ENCODE results near the gene SYNJ2. TPM values are rescaled to one million over a fixed set of nuclear protein-coding genes. Genes with fewer than 3 reads are reported as not detected.
"Not testable (repeated sequence)": the region's sequence is repeated elsewhere in the genome, so short reads cannot be mapped to it uniquely, and the experiment has no call there.

Gene SYNJ2, protein sequence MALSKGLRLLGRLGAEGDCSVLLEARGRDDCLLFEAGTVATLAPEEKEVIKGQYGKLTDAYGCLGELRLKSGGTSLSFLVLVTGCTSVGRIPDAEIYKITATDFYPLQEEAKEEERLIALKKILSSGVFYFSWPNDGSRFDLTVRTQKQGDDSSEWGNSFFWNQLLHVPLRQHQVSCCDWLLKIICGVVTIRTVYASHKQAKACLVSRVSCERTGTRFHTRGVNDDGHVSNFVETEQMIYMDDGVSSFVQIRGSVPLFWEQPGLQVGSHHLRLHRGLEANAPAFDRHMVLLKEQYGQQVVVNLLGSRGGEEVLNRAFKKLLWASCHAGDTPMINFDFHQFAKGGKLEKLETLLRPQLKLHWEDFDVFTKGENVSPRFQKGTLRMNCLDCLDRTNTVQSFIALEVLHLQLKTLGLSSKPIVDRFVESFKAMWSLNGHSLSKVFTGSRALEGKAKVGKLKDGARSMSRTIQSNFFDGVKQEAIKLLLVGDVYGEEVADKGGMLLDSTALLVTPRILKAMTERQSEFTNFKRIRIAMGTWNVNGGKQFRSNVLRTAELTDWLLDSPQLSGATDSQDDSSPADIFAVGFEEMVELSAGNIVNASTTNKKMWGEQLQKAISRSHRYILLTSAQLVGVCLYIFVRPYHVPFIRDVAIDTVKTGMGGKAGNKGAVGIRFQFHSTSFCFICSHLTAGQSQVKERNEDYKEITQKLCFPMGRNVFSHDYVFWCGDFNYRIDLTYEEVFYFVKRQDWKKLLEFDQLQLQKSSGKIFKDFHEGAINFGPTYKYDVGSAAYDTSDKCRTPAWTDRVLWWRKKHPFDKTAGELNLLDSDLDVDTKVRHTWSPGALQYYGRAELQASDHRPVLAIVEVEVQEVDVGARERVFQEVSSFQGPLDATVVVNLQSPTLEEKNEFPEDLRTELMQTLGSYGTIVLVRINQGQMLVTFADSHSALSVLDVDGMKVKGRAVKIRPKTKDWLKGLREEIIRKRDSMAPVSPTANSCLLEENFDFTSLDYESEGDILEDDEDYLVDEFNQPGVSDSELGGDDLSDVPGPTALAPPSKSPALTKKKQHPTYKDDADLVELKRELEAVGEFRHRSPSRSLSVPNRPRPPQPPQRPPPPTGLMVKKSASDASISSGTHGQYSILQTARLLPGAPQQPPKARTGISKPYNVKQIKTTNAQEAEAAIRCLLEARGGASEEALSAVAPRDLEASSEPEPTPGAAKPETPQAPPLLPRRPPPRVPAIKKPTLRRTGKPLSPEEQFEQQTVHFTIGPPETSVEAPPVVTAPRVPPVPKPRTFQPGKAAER (N-terminal part only)
- total RNA-seq: 21.5 and 23.6 TPM in 2 replicates

DNA sequence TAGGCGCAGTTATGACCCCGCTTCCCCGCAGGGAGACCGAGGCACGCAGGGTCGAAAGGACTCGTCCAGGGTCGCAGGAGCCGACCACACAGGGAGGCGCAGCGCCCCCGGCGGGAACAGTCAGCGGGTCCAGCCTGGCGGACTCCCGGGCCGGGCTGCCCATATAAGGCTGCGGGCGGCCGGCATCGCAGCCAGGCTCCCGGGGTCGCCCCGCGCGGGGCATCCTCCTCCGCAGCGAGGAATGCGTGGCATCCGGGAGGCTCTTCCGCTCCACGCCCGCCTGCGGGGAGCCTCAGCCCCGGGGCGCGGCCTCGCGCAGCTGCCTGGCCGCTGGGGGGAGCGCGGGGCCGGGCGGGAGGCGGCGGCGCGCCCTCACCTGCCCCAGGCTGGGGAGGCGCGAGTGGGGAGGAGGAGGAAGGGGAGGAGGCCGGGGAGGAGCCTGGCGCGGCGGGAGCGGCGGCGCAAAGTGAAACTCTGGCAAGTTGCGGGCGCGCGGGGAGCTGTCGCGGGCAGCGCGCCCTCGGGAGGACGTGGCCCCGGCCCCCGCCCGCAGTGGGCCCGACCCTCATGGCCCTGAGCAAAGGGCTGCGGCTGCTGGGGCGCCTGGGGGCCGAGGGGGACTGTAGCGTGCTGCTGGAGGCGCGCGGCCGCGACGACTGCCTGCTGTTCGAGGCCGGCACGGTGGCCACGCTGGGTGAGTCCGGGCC, at the start of gene SYNJ2:
SYNJ2 (plus strand) TSS at position 469 of the 707 bp plus-strand sequence; CDS start at position 568, 99 bp downstream.
- peak within 1 kb of the TSS; percentile 80 for H3K27ac Mint-ChIP-seq
- H3K27me3 Mint-ChIP-seq (ENCODE audit: low read depth): peaks cover 10% of the 10 kb centered on the region
- H3K4me1 Mint-ChIP-seq (ENCODE audit: low read depth): peaks cover 44% of the 10 kb centered on the region
- intact Hi-C loops (cut with micrococcal nuclease): loop anchor here (1.0 to 5.0 kb wide), 6 partner anchors 19 to 666 kb away; no protein-coding TSS in a partner anchor
- no peaks in the 10 kb centered on the region for H3K9me3 Mint-ChIP-seq
- peak; percentile 83 for DNase-seq (ENCODE audit: low spot score)
- H3K4me3 Mint-ChIP-seq (ENCODE audit: low read depth): peak within 1 kb of the TSS; percentile 88
- no peaks in the 10 kb centered on the region for H3K36me3 Mint-ChIP-seq (ENCODE audit: low read depth)

DNA sequence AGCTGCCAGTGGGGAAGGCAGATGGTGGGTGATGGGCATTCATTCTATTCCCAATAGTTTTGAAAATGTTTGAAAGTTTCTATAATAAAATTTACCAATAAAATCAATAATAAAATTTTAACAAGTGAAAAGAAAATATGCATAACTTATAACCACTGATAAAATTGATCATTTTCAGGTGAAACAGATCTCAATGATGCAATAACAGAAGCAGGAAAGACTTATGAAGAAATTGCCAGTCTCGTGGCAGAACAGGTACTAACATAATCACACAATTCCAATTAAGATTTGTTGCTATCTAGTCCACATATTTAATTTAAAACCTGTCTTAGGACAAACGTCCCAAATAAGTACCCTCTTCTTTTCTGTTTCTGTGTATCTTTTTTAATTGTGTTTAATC, 45.9 kb upstream of the SYNJ2 start:
- Mint-ChIP-seq H3K4me1 (ENCODE audit: low read depth) (peaks cover 15% of the 10 kb centered on the region), H3K27me3 (ENCODE audit: low read depth) (no peaks in the 10 kb centered on the region), H3K4me3 (ENCODE audit: low read depth) (no peak overlapping the region), H3K36me3 (ENCODE audit: low read depth) (peaks cover 78% of the 10 kb centered on the region), H3K9me3 (no peaks in the 10 kb centered on the region), H3K27ac (no peak overlapping the region)
- intact Hi-C loops (cut with micrococcal nuclease): no loop called here
- no peak for DNase-seq (ENCODE audit: low spot score)

DNA sequence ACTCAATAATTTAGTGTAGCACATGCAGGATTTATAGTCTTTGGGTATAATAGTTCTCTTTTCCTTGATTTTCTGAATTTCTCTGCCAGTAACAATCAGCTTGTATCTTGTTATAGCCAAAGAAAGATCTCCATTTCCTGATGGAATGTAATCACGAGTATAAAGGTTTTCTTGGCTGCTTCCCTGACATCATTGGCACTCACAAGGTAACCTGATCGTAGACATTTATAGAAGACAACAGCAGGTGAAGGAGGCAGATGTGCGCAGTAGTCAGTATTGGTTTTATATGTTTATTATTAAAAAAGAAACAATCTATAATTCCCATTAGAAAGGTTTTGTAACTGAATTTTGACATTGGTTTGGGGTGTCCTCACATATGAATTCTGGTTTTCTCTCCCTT, 44.3 kb upstream of the SYNJ2 start:
- peaks cover 79% of the 10 kb centered on the region for H3K36me3 Mint-ChIP-seq (ENCODE audit: low read depth)

DNA sequence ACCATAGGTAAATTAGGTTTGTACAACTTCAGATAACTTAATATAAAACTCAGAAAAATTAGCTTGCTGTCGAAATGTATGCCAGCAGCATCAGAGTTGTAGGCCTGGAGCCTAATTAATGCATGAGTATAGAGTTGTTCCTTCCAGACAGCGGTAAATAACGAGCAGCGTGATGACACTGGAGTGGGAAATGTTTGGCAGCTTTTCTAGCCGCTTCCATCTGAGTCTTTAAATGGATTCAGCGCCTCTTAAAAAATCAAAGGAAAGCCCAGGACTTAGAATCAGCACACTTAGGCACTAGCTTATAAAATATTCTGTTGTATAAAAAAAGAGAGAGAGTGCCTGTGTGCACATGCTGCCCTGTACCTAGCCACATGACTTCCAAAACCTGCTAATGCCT, 43.7 kb upstream of the SYNJ2 start:
- Mint-ChIP-seq H3K27ac (no peak overlapping the region), H3K4me3 (ENCODE audit: low read depth) (no peak overlapping the region), H3K36me3 (ENCODE audit: low read depth) (peaks cover 79% of the 10 kb centered on the region), H3K4me1 (ENCODE audit: low read depth) (peaks cover 17% of the 10 kb centered on the region), H3K27me3 (ENCODE audit: low read depth) (no peaks in the 10 kb centered on the region), H3K9me3 (no peaks in the 10 kb centered on the region)
- intact Hi-C loops (cut with micrococcal nuclease): no loop called here
- no peak for DNase-seq (ENCODE audit: low spot score)

More for the DNA sequence above, 44.3 kb upstream of the SYNJ2 start:
- Mint-ChIP-seq H3K27me3 (ENCODE audit: low read depth) (no peaks in the 10 kb centered on the region), H3K9me3 (no peaks in the 10 kb centered on the region), H3K4me1 (ENCODE audit: low read depth) (peaks cover 17% of the 10 kb centered on the region), H3K4me3 (ENCODE audit: low read depth) (no peak overlapping the region), H3K27ac (no peak overlapping the region)
- no peak for DNase-seq (ENCODE audit: low spot score)
- intact Hi-C loops (cut with micrococcal nuclease): no loop called here

DNA sequence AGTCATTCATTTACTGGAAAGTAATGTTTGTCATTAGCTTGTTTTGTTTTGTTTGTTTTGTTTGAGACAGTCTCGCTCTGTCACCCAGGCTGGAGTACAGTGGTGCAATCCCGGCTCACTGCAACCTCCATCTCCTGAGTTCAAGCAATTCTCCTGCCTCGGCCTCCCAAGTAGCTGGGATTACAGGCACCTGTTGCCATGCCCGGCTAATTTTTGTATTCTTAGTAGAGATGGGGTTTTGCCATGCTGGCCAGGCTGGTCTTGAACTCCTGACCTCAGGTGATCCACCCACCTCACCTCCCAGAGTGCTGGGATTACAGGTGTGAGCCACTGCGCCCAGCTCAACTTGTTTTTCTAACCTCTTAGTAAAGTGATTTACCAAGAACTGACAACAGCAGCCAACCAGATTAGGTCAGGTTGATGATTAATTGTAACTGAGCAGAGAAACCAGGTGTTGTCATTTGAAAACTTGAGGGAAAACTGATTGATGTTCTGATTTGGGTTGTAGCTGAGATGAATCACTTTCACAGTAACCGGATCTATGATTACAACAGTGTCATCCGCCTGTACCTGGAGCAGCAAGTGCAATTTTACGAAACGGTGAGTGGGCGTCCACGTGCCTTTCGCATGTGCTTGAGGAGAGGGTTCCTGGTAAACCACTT, 41.2 kb upstream of the SYNJ2 start:
- peaks cover 34% of the 10 kb centered on the region for H3K4me1 Mint-ChIP-seq (ENCODE audit: low read depth)
- not testable (repeated sequence) for DNase-seq (ENCODE audit: low spot score); H3K4me3 Mint-ChIP-seq (ENCODE audit: low read depth); H3K27me3 Mint-ChIP-seq (ENCODE audit: low read depth); H3K9me3 Mint-ChIP-seq; H3K27ac Mint-ChIP-seq
- intact Hi-C loops (cut with micrococcal nuclease): loop anchor here (5.0 to 10.0 kb wide), 2 partner anchors 53 to 556 kb away; partner anchors contain the start of gene ZDHHC14
- peaks cover 84% of the 10 kb centered on the region for H3K36me3 Mint-ChIP-seq (ENCODE audit: low read depth)

DNA sequence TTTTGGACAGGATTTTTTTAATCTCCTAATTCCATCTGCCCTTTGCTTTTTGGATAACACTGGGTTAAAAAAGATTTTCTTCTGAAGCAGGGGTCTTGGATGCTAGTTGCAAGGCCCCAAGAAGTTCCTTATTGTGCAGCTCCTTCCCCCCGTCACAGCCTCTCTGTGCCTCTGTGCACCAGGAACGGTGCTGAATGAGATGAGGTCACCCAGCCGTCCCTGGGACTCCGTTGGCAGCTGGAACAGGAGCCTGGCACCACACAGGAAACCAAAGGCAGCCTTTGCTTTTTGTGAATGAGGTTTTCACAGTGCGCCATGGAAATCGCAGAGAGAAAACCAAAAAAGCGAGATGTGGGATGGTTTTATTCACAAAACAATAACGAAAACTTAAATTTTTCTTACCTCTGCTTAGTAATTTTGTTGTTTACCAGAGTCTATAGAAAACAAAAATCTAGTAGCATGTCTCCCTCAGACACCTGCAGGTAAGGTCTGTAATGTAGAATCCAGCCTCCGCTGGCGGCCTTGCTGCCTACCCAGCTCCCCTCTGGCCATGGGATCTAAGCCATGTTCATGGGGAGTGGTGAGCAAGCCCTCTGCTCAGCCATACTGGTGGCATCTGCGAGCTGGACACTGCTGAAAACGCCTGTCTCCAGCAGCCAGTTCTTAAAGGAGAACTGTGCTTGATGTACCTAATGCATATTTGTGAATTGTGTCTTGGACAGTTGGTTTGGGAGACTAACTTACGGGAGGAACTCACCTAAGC, 40.4 kb upstream of the SYNJ2 start:
- Mint-ChIP-seq H3K4me3 (ENCODE audit: low read depth) (no peak overlapping the region), H3K27ac (no peak overlapping the region), H3K9me3 (no peaks in the 10 kb centered on the region), H3K27me3 (ENCODE audit: low read depth) (no peaks in the 10 kb centered on the region), H3K4me1 (ENCODE audit: low read depth) (peaks cover 38% of the 10 kb centered on the region), H3K36me3 (ENCODE audit: low read depth) (peaks cover 86% of the 10 kb centered on the region)
- DNase-seq (ENCODE audit: low spot score): no peak
- intact Hi-C loops (cut with micrococcal nuclease): loop anchor here (5.0 to 10.0 kb wide), 2 partner anchors 54 to 556 kb away; partner anchors contain the start of gene ZDHHC14

DNA sequence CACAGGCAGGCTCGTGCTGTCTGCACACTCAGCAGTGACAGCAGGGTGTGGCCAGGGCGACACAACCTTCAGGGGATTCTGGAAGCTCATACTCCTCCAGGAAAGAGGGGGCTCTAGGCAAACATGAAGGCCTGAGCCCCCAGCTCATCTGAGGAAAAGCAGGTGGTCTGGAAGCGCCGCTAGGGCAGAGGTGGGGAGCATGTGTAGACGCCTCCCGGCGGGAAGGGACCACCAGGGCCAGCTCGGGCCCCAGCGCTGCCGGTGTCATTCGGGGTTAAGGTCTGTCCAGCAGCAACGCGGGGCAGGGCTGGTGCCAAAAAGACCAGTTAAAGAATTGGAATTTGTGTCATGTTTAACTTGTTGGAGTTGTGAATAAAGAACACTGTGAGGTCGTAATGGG, 39.3 kb upstream of the SYNJ2 start:
- Mint-ChIP-seq H3K4me1 (ENCODE audit: low read depth) (peaks cover 46% of the 10 kb centered on the region), H3K27ac (no peak overlapping the region), H3K27me3 (ENCODE audit: low read depth) (no peaks in the 10 kb centered on the region), H3K9me3 (no peaks in the 10 kb centered on the region), H3K36me3 (ENCODE audit: low read depth) (peaks cover 89% of the 10 kb centered on the region), H3K4me3 (ENCODE audit: low read depth) (no peak overlapping the region)
- intact Hi-C loops (cut with micrococcal nuclease): loop anchor here (5.0 to 10.0 kb wide), 2 partner anchors 55 to 558 kb away; partner anchors contain the start of gene ZDHHC14
- DNase-seq (ENCODE audit: low spot score): no peak

DNA sequence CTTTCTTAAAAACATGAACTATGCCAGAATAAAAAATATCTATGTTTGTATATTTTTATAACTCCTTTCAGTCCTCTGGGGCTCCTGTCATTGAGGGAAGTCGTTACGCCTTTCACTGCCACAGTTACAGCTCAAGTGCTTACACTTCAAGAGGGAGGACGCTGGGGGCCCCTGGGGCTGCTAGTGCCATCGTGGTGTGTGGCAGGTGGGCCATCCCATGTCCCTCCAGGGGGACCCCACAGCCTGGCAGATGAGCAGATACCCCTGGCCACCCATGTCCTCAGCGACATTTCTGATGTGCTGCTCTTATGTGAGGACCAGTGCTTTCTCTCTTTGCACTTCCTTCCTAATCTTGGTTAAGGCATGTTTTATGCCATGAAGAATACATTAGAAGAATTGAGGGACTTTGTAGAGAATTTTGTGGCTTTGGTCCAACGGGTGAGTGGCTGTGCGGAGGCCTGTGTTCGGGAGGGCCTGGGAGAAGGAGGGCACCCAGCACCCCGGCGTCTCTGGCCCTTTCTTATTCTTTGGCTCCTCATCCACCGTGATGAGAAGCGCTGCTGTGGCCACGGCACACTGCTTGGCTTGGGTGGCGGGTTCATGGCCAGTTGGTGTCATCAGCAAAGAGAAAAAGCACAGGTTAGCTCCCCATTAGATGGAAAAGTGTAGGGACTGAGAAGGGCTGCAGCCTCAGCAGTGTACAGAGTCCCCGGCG, 38.3 kb upstream of the SYNJ2 start:
- Mint-ChIP-seq H3K4me3 (ENCODE audit: low read depth) (no peak overlapping the region), H3K36me3 (ENCODE audit: low read depth) (peaks cover 81% of the 10 kb centered on the region), H3K27ac (no peak overlapping the region), H3K27me3 (ENCODE audit: low read depth) (no peaks in the 10 kb centered on the region), H3K4me1 (ENCODE audit: low read depth) (peaks cover 46% of the 10 kb centered on the region), H3K9me3 (no peaks in the 10 kb centered on the region)
- DNase-seq (ENCODE audit: low spot score): no peak
- intact Hi-C loops (cut with micrococcal nuclease): loop anchor here (5.0 to 10.0 kb wide), 2 partner anchors 56 to 559 kb away; partner anchors contain the start of gene ZDHHC14

DNA sequence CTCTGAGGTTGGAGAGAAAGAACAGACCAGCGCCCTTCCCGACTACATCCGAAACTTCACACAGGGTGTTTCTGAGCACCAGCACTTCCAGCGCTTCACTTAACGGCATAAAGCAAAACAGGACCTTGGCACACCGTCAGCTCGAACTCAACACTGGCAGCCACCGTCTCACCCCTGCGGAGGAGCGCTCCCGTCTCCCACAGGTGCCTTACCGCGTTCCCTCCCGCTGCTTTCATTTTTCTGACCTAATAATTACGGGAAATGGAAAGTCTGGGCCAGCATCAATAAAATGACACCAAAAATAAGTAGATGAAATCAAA, 37.7 kb upstream of the SYNJ2 start:
- Mint-ChIP-seq H3K36me3 (ENCODE audit: low read depth) (peaks cover 81% of the 10 kb centered on the region), H3K4me3 (ENCODE audit: low read depth) (no peak overlapping the region), H3K9me3 (no peaks in the 10 kb centered on the region), H3K4me1 (ENCODE audit: low read depth) (peaks cover 46% of the 10 kb centered on the region), H3K27ac (no peak overlapping the region), H3K27me3 (ENCODE audit: low read depth) (peaks cover 2% of the 10 kb centered on the region)
- intact Hi-C loops (cut with micrococcal nuclease): loop anchor here (2.0 to 10.0 kb wide), 3 partner anchors 57 to 559 kb away; partner anchors contain the start of gene ZDHHC14
- no peak for DNase-seq (ENCODE audit: low spot score)
